Esophagus squamous epithelium (tissue), 5 donors: ENCODE results near the gene PTPN13. TPM values are rescaled to one million over a fixed set of nuclear protein-coding genes. Genes with fewer than 3 reads are reported as not detected.

Experiments used
- DNase-seq: peaks from one replicate; lab custom pipeline; 2025; lab: John Stamatoyannopoulos, UW
- H3K27ac ChIP-seq, 4 donors: fragments of 200-600 bp; sonication (generic); one replicate each; pipeline ENCODE4 v1.5.1; 2016 to 2019; ENCODE audit warnings: mild to moderate bottlenecking in 1 of 4
- H3K27me3 ChIP-seq, 4 donors: fragments of 200-600 bp; sonication (generic); 1 replicate in 3 of 4; 2 replicates in 1 of 4; pipeline versions ENCODE4 v1.5.1 to v1.6.0; 2017 to 2021; ENCODE audit warnings: antibody characterized with exemption in 1 of 4
- H3K36me3 ChIP-seq, 3 donors: fragments of 200-600 bp; sonication (generic); one replicate each; pipeline ENCODE4 v1.5.1; 2016 to 2019
- H3K4me1 ChIP-seq, 3 donors: fragments of 200-600 bp; sonication (generic); one replicate each; pipeline ENCODE4 v1.5.1; 2017 to 2019
- H3K4me3 ChIP-seq, 4 donors: fragments of 200-600 bp; sonication (generic); 1 replicate in 3 of 4; 2 replicates in 1 of 4; pipeline ENCODE4 v1.5.1; 2016 to 2019; ENCODE audit warnings: mild to moderate bottlenecking in 2 of 4, moderate library complexity in 1 of 4
- H3K9me3 ChIP-seq, 3 donors: fragments of 200-600 bp; sonication (generic); one replicate each; pipeline ENCODE4 v1.5.1; 2016 to 2019
- POLR2A ChIP-seq, 4 donors: fragments of 450-650 bp; IDR thresholded peaks; one replicate each; pipeline ENCODE4 v1.6.1; 2017; ENCODE audit warnings: antibody characterized with exemption in 4 of 4, mild to moderate bottlenecking in 4 of 4, moderate library complexity in 3 of 4
- WGBS, 2 donors: methylation state at CpG; one replicate each; pipeline ENCODE4 v1.1.5; 2018; 5-methylcytosine and 5-hydroxymethylcytosine counted together
- intact Hi-C: fragments of 100-400 bp; cut with DNase I; formaldehyde crosslinking; loops from one replicate; pipeline ENCODE4 v1.15.0; 2022
- total RNA-seq, 4 donors: library from RNA; depleted of rRNA; stranded (reverse); fragments of >200 nt; gene quantifications; one replicate each; pipeline ENCODE4 v1.1.0, GENCODE V29; 2016
- TF ChIP-seq, protein P1 (sequence below), 6 experiments: fragments of 450-650 bp in 4 of 6; fragments of 200-600 bp in 2 of 6; sonication (generic) in 2 of 6; IDR thresholded peaks; one replicate each; pipeline ENCODE4 v1.5.1; 2016 to 2019; ENCODE audit warnings: antibody characterized with exemption in 6 of 6, mild to moderate bottlenecking in 4 of 6, moderate library complexity in 4 of 6
- donor health status: DM: yes; HTN: yes; CAD: no.

PTPN13 gene
- total RNA-seq, 4 donors from 2014 or later, result 44.8 to 94.9 (median 66.7) TPM

DNA sequence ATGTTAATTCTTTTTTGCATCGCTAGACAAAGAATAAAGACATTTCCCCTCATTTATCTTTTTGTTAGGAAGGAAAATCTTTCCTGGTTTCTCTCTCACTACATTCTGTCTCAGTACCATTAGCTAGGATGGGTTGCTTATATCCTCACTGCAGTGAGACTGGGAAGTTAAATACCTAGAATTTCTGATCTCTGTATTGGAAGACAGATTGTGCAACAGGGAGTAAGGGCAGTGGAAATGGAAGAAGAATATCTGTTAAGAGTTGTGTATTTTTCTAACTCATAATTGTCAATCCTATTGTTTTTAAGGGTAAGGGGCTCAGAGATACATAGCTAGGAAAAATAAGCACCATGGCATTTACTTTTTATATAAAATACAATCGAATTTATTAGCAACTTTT is 19.6 kb downstream of the PTPN13 start:
- peaks cover 0 to 30% (median 0%) of the 10 kb centered on the region in 3 donors for H3K4me1 ChIP-seq
- H3K36me3 ChIP-seq, result no peaks in the 10 kb centered on the region
- no peak overlapping the region for H3K27ac ChIP-seq
- no peak for DNase-seq
- TF ChIP-seq POLR2A (IDR thresholded peaks at IDR 0.05), result no peak
- TF ChIP-seq, protein P1, sequence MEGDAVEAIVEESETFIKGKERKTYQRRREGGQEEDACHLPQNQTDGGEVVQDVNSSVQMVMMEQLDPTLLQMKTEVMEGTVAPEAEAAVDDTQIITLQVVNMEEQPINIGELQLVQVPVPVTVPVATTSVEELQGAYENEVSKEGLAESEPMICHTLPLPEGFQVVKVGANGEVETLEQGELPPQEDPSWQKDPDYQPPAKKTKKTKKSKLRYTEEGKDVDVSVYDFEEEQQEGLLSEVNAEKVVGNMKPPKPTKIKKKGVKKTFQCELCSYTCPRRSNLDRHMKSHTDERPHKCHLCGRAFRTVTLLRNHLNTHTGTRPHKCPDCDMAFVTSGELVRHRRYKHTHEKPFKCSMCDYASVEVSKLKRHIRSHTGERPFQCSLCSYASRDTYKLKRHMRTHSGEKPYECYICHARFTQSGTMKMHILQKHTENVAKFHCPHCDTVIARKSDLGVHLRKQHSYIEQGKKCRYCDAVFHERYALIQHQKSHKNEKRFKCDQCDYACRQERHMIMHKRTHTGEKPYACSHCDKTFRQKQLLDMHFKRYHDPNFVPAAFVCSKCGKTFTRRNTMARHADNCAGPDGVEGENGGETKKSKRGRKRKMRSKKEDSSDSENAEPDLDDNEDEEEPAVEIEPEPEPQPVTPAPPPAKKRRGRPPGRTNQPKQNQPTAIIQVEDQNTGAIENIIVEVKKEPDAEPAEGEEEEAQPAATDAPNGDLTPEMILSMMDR (IDR thresholded peaks at IDR 0.05), result no peak
- intact Hi-C loops, result no loop called here
- no peaks in the 10 kb centered on the region for H3K9me3 ChIP-seq
- H3K4me3 ChIP-seq, result no peak overlapping the region
- WGBS, 2 donors, result 78 to 82% methylated on average over 2 of the region's 2 CpGs
- no peaks in the 10 kb centered on the region for H3K27me3 ChIP-seq

DNA sequence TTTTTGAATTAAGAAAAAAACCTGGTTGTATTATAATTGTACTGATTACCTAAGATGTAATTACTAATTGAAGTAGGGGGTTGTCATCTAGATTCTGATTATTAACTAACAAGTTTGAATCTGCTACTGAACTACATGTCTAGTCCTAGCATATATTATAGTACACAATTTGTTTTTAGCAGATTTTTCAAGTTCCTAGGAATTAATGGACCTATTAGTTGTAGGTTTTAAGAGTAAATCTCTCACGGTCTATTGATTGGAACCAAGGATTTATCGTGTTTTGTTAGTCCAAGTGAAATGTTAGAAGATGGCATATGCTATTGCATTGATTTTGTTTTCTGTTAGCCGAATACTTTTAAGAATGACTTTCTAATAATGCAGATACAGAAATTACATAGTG is 20.8 kb downstream of the PTPN13 start:
- no peak for TF ChIP-seq POLR2A (IDR thresholded peaks at IDR 0.05)
- TF ChIP-seq, protein P1 (IDR thresholded peaks at IDR 0.05), result no peak
- Histone ChIP-seq H3K27ac (no peak overlapping the region), H3K4me1 (peaks cover 0 to 28% (median 0%) of the 10 kb centered on the region in 3 donors), H3K36me3 (no peaks in the 10 kb centered on the region), H3K4me3 (no peak overlapping the region), H3K9me3 (no peaks in the 10 kb centered on the region), H3K27me3 (no peaks in the 10 kb centered on the region)
- 71 to 92% methylated on average over 3 of the region's 3 CpGs for WGBS, 2 donors
- intact Hi-C loops, result no loop called here
- DNase-seq, result no peak

DNA sequence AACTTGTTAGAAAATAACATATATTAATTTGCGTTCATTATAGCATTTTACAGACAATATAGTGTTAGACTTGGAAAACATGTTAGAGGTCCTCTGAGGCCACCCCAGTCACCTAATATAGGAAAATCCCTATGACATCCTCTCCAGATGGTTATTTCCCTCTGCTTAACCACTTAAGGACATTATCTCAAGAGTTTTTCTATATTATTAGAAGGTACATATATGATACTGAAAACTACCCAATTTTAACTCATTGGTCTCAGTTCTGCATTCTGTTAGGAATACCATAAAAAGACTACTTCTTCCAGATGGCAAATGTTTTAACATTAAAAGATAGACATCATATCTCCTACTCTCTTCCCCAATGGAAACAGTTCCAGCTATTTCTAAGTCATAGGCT is 21.4 kb downstream of the PTPN13 start:
- H3K4me3 ChIP-seq, result no peak overlapping the region
- TF ChIP-seq POLR2A (IDR thresholded peaks at IDR 0.05), result no peak
- TF ChIP-seq, protein P1 (IDR thresholded peaks at IDR 0.05), result no peak
- H3K4me1 ChIP-seq, result peaks cover 0 to 28% (median 3%) of the 10 kb centered on the region in 3 donors
- 70 to 74% methylated on average over 1 of the region's 1 CpG for WGBS, 2 donors
- DNase-seq, result no peak
- no peaks in the 10 kb centered on the region for H3K27me3 ChIP-seq
- no peaks in the 10 kb centered on the region for H3K9me3 ChIP-seq
- intact Hi-C loops, result no loop called here
- H3K36me3 ChIP-seq, result no peaks in the 10 kb centered on the region
- H3K27ac ChIP-seq, result no peak overlapping the region

DNA sequence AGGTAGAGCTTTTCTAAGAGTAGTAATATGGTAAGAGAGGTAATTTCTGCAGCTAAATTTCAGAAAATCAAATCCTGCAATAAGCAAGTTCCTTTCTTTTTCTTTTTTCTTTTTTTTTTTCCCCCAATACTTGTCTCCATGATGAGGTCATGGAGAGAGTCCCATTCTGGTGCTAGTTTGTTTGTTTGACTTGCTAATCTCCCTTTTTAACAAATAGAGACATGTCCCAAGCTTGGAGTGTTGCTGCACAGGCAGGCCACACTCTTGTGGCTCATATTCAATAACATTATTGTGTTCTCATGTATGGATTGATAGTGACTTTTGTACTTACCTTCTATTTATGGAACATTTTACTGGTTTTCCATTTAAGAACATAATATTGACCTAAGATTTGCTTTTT is 25.5 kb downstream of the PTPN13 start:
- no peak for TF ChIP-seq POLR2A (IDR thresholded peaks at IDR 0.05)
- TF ChIP-seq, protein P1 (IDR thresholded peaks at IDR 0.05), result no peak
- no peaks in the 10 kb centered on the region for H3K27me3 ChIP-seq
- intact Hi-C loops, result no loop called here
- no peak overlapping the region for H3K27ac ChIP-seq
- DNase-seq, result no peak
- H3K9me3 ChIP-seq, result no peaks in the 10 kb centered on the region
- no peaks in the 10 kb centered on the region for H3K36me3 ChIP-seq
- H3K4me3 ChIP-seq, result no peak overlapping the region
- peaks cover 0 to 26% (median 3%) of the 10 kb centered on the region in 3 donors for H3K4me1 ChIP-seq

DNA sequence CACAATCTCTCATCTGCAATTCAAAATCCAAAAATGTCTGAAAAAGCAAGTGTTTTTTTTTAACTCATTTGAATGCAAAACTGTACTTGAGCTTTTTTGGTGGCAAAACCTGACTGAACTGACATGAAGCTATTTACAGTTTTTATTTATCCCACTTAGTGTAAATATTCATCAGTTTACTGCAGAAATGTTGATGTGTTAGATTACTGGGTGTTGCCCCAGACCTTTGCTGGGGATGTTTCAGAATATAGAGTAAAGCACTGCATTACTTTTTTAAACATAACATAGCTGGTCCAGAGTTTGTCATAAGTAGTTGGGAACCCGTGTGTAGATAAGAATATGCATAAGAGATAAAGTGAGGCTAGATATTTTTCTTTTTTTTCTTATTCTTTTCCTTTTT is 27.3 kb downstream of the PTPN13 start:
- intact Hi-C loops, result no loop called here

More for the DNA sequence above, 27.3 kb downstream of the PTPN13 start:
- TF ChIP-seq POLR2A (IDR thresholded peaks at IDR 0.05), result no peak
- TF ChIP-seq, protein P1 (IDR thresholded peaks at IDR 0.05), result no peak
- peaks cover 0 to 19% (median 3%) of the 10 kb centered on the region in 3 donors for H3K4me1 ChIP-seq
- no peak overlapping the region for H3K27ac ChIP-seq
- WGBS, 2 donors, result 60 to 68% methylated on average over 1 of the region's 1 CpG
- no peaks in the 10 kb centered on the region for H3K27me3 ChIP-seq
- H3K36me3 ChIP-seq, result no peaks in the 10 kb centered on the region
- no peak overlapping the region for H3K4me3 ChIP-seq
- no peaks in the 10 kb centered on the region for H3K9me3 ChIP-seq
- no peak for DNase-seq
